K562 treated with DMSO at 1 percent for 24 hours (cell line): Measurements from ENCODE around the gene PPP1R3E. TPM values are rescaled to one million over a fixed set of nuclear protein-coding genes. Genes with fewer than 3 reads are reported as not detected.

Source experiments
- total RNA-seq: library from RNA; unstranded; fragments of 300-600 nt; gene quantifications from 2 replicates; pipeline ENCODE4 v1.2.3, GENCODE V29; 2022; ENCODE audit warnings: low read depth; ENCODE audit not compliant: insufficient read depth

The PPP1R3E gene, protein sequence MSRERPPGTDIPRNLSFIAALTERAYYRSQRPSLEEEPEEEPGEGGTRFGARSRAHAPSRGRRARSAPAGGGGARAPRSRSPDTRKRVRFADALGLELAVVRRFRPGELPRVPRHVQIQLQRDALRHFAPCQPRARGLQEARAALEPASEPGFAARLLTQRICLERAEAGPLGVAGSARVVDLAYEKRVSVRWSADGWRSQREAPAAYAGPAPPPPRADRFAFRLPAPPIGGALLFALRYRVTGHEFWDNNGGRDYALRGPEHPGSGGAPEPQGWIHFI
- total RNA-seq = 9.0 and 10.3 TPM in 2 replicates

DNA sequence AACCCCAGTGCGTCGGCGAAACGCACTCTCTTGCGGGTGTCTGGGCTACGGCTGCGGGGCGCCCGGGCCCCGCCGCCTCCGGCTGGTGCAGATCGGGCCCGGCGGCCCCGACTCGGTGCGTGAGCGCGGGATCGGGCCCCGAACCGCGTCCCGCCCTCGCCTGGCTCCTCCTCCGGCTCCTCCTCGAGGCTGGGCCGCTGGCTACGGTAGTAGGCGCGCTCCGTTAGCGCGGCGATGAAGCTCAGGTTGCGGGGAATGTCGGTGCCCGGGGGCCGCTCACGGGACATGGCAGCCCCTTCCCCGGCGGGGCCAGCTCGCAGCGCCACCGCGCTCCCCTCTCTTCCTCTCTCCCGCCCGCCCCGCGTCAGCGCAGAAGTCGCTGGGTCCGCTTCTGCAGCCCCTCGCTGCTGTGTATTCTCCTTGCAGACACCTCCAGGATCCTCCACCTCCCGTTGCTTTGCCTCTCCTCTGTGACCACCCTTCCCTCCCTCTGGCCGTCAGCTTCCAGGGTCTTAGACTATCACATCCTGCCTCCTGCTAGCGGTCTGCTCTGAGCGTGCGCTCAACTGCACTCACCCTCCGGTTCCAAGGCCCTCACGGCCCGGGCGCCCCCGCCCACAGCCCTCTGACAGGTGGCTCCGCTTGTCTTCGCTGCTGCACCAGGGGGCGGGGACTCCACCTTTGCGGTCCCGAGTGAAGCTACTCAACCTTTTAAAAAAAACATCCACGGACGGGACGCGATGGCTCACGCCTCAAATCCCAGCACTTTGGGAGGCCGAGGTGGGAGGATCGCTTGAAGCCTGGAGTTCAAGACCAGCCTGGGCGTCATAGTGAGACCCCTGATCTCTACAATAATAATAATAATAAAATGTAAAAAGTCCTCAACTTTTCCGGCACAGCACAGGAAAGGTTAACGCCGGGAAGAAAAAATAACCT, at the start of gene PPP1R3E:
TSS of gene PPP1R3E (minus strand) at position 570 of the 936 bp plus-strand sequence. CDS start at position 287, 283 bp downstream.

DNA sequence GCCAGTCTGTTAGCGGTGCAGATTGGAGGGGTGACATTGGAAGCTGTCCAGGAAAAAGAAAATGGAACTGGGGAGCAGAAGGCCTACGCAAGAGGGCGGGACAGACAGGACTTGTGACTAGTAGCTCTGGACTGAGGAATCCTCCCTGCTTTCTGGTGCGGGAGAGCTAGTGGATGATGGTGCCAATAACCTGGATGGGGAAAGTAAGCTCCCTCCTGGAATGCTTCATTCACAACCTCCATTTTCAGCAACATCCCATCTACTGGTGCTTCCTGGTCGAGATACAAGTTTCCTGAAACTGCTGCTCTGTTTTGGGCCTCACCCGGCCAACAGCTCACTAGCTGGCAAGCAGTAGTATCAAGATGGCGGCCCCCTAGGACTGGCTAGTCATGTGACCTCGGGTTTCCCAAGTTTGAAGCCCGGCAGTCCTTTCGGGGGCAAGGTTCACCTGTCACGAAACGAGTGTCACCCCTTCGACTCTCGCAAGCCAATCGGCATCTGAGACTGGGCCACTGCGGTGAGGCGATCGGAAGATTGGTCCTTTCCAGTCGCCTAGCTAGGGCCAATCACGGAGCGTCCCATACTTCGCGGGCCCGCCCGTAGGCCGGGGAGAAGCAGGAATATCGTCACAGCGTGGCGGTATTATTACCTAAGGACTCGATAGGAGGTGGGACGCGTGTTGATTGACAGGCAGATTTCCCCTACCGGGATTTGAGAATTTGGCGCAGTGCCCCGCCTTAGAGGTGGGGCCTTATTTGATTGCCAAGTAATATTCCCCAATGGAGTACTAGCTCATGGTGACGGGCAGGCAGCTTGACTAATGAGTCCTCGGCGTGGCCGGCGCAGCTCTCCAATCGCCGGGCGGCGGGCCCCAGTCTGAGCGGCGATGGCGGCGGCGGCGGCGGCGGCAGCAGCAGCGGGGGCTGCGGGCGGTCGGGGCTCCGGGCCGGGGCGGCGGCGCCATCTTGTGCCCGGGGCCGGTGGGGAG, 18.2 kb upstream of the PPP1R3E start, which contains the start of gene PABPN1:
TSS of gene PABPN1 (plus strand) at position 874 of the 988 bp plus-strand sequence. CDS start at position 887, 13 bp downstream.

DNA sequence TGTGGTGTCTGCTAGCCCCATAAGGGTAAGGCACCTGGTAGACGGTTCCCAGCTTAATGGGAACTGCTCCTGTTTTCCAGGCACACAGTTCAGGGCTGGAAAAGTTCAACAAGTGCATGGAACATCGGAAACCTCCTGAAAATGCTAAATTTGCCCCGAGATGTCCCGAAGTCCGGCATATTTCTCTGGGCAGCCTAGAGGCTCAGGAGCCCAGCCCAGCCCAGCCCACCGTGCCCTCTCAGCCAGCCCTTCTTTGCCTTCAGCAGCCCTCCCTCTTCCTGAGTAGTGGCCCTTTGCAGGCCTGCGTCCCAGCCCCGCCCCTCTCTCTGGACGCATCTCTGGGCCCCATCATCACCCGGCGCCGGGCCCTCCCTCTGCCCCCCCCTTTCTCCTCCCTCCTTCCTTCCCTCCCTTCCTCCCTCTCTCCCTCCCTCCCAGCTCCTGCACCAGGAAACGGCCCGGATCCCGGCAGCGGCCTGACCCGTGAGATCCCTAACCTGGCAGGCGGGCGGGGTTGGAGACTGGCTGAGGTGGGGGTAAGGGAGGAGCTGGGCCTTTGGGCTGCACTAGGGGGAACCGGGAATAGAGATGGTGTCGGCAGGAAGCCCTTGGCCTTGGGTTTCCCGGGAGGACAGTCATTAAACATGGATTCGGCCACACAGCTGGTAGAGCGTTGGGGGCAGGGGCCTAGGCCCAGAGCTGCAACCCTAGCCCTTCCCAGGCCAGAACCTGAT, 3.9 kb upstream of the PPP1R3E start, which contains the start of gene BCL2L2:
TSS of gene BCL2L2 (plus strand) at position 422 of the 734 bp plus-strand sequence. CDS start 935 bp downstream, outside the sequence.

DNA sequence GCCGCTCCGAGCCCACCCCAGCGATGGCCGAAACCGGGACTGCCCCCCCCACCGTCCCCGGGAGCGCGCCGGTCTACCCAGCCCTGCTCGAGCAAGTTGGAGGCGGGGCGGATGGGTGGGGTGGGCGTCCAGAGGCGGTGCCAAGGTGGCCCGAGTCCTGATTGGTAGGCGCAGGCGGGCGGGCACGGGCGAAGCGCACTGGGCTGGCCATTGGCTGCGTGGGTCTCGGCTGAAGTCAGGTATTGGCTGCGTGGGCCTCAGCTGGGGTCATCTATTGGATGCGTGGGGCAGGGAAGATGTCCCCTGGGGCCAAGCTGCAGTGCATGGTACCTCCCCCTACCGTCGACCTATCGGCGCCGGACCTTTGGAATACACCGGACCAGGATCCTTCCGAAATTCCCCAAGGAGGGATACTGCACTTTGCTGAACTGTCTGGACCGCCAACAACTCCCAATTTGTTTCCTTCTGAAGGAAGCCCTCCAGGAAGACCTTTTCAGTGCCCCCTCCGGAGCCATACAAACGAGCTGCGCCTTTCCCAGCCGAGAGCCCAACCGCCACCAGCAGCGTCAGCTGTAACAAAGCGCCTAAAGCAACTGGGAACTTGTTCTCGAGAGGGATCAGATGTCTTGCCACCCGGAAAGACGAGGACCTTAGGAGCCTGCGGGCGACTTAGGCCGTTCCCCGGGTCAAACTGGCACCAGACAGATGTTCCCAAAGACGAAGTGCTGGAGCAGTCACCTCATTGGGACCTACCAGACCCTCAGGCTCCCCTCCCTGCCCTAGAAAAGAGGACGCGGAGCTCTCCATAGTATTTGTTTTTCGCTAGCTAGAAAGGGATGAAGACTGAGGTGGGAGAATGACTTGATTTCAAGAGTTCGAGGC, 16.4 kb downstream of the PPP1R3E start, which contains the start of gene HOMEZ:
TSS of gene HOMEZ (minus strand) at position 113 of the 882 bp plus-strand sequence. CDS start 180 bp downstream, outside the sequence.

Other genes starting within 250 kb of the PPP1R3E start
- 19.6 and 20.7 TPM in 2 replicates for gene CDH24, start 245.3 kb downstream of the PPP1R3E start, total RNA-seq
- 102 and 115 TPM in 2 replicates for gene ACIN1, start 207.7 kb downstream of the PPP1R3E start, total RNA-seq
- gene C14orf119, start 207.4 kb downstream of the PPP1R3E start, total RNA-seq = 33.7 and 50.7 TPM in 2 replicates
- not detected in 2 replicates for gene CIROP, start 197.9 kb downstream of the PPP1R3E start, total RNA-seq
- not detected in 2 replicates for gene CEBPE, start 183.6 kb downstream of the PPP1R3E start, total RNA-seq
- 7.6 and 9.6 TPM in 2 replicates for gene SLC7A8, start 119.2 kb downstream of the PPP1R3E start, total RNA-seq
- gene RNF212B, start 64.9 kb downstream of the PPP1R3E start, total RNA-seq = not detected in 2 replicates
- gene HOMEZ, start 16.7 kb downstream of the PPP1R3E start, total RNA-seq = 11.7 and 15.7 TPM in 2 replicates
- gene BCL2L2, start 4.0 kb upstream of the PPP1R3E start, total RNA-seq = 18.4 and 20.3 TPM in 2 replicates
- gene PABPN1, start 18.6 kb upstream of the PPP1R3E start, total RNA-seq = 97.6 and 109 TPM in 2 replicates
- 0.73 and 1.1 TPM in 2 replicates for gene SLC22A17, start 50.0 kb upstream of the PPP1R3E start, total RNA-seq
- gene EFS, start 62.3 kb upstream of the PPP1R3E start, total RNA-seq = not detected in 2 replicates
- not detected in 2 replicates for gene IL25, start 70.0 kb upstream of the PPP1R3E start, total RNA-seq
- gene CMTM5, start 74.2 kb upstream of the PPP1R3E start, total RNA-seq = not detected in 2 replicates
- not detected in 2 replicates for gene MYH6, start 105.4 kb upstream of the PPP1R3E start, total RNA-seq
- not detected in 2 replicates for gene MYH7, start 132.8 kb upstream of the PPP1R3E start, total RNA-seq
- gene NGDN, start 166.8 kb upstream of the PPP1R3E start, total RNA-seq = 31.3 and 32.8 TPM in 2 replicates
- 0.14 and 0.25 TPM in 2 replicates for gene ZFHX2, start 248.9 kb upstream of the PPP1R3E start, total RNA-seq